Suprapubic skin (tissue), 4 donors: ENCODE measurements around the gene ZNF311. TPM values are rescaled to one million over a fixed set of nuclear protein-coding genes. Genes with fewer than 3 reads are reported as not detected.

ENCODE experiments used
- DNase-seq, 2 donors: peaks; one replicate each; pipeline ENCODE4 v3.0.0-alpha.2; 2019; ENCODE audit warnings: low spot score in 2 of 2
- H3K27ac ChIP-seq: fragments of 200-600 bp; sonication (generic); one replicate; pipeline ENCODE4 v1.5.1; 2019
- H3K27me3 ChIP-seq: fragments of 200-600 bp; sonication (generic); one replicate; pipeline ENCODE4 v1.5.1; 2019
- H3K36me3 ChIP-seq: fragments of 200-600 bp; sonication (generic); one replicate; pipeline ENCODE4 v1.5.1; 2019
- H3K4me1 ChIP-seq: fragments of 200-600 bp; sonication (generic); one replicate; pipeline ENCODE4 v1.5.1; 2019
- H3K4me3 ChIP-seq: fragments of 200-600 bp; sonication (generic); one replicate; pipeline ENCODE4 v1.5.1; 2019; ENCODE audit warnings: mild to moderate bottlenecking
- H3K9me3 ChIP-seq: fragments of 200-600 bp; sonication (generic); one replicate; pipeline ENCODE4 v1.5.1; 2019
- CTCF ChIP-seq, 2 donors: fragments of 200-600 bp in 1 of 2; fragments of 450-650 bp in 1 of 2; sonication (generic) in 1 of 2; IDR thresholded peaks; one replicate each; pipeline ENCODE4 v1.5.1; 2016 to 2019; ENCODE audit warnings: antibody characterized with exemption in 2 of 2, mild to moderate bottlenecking in 1 of 2, moderate library complexity in 1 of 2
- EP300 ChIP-seq: sonication (generic); formaldehyde crosslinking; IDR thresholded peaks from one replicate; pipeline ENCODE4 v1.6.1; 2017; ENCODE audit warnings: antibody characterized with exemption
- POLR2A ChIP-seq, 2 donors: fragments of 450-650 bp; IDR thresholded peaks; one replicate each; pipeline ENCODE4 v1.6.1; 2017; ENCODE audit warnings: antibody characterized with exemption in 2 of 2, mild to moderate bottlenecking in 2 of 2, moderate library complexity in 2 of 2
- POLR2AphosphoS5 ChIP-seq, 3 donors: sonication (generic); formaldehyde crosslinking; IDR thresholded peaks; one replicate each; pipeline ENCODE4 v1.6.1; 2017; ENCODE audit warnings: antibody characterized with exemption in 3 of 3
- WGBS: methylation state at CpG from one replicate; pipeline ENCODE4 v1.1.5; 2018; 5-methylcytosine and 5-hydroxymethylcytosine counted together
- total RNA-seq, 4 donors: library from RNA; depleted of rRNA; stranded (reverse); fragments of >200 nt; gene quantifications; one replicate each; pipeline ENCODE4 v1.1.0, GENCODE V29; 2016

Gene ZNF311
- total RNA-seq, 4 donors from 2014 or later, result 0.15 to 1.9 (median 0.57) TPM

DNA sequence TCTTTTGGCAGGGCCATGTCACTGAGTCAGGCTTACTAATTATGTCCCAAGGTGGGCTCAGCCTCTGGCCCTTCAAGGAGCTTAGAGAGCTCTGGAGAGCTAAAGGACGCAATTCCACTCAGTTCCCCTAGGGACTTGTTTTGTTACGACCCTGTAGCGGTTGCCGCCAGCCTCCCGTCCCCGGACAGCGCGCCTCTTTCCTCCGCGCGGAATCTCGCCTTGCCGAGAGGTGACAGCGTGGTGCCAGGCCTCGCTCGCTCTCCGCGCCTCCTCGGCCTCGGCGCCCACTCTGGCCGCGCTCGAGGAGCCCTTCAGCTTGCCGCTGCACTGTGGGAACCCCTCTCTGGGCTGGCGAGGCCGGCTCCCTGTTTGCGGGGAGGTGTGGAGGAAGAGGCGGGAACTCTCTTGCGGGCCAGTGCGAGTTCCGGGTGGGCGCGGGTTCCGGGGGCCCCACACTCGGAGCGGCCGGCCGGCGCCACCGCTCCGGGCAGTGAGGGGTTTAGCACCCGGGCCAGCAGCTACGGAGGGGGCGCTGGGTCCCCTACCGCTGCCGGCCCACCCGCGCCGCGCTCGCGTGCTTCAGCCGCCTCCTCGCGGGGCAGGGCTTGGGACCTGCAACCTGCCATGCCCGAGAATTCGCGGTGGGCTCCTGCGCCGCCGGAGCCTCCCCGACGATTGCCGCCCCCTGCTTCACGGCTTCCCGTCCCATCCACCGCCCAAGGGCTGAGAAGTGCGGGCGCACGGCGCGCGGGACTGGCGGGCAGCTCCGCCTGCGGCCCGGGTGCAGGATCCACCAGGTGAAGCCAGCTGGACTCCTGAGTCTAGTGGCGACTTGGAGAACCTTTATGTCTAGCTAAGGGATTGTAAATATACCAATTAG lies 9.9 kb upstream of the ZNF311 start:
- H3K4me3 ChIP-seq, result no peak overlapping the region
- TF ChIP-seq CTCF (IDR thresholded peaks at IDR 0.05) (no peak), POLR2AphosphoS5 (IDR thresholded peaks at IDR 0.05) (no peak), EP300 (no peak), POLR2A (IDR thresholded peaks at IDR 0.05) (no peak)
- H3K36me3 ChIP-seq, result no peaks in the 10 kb centered on the region
- no peak for DNase-seq
- H3K4me1 ChIP-seq, result peaks cover 10% of the 10 kb centered on the region
- no peak overlapping the region for H3K27ac ChIP-seq
- 40% methylated on average over 45 of the region's 79 CpGs for WGBS
- no peaks in the 10 kb centered on the region for H3K9me3 ChIP-seq
- peaks cover 33% of the 10 kb centered on the region for H3K27me3 ChIP-seq

DNA sequence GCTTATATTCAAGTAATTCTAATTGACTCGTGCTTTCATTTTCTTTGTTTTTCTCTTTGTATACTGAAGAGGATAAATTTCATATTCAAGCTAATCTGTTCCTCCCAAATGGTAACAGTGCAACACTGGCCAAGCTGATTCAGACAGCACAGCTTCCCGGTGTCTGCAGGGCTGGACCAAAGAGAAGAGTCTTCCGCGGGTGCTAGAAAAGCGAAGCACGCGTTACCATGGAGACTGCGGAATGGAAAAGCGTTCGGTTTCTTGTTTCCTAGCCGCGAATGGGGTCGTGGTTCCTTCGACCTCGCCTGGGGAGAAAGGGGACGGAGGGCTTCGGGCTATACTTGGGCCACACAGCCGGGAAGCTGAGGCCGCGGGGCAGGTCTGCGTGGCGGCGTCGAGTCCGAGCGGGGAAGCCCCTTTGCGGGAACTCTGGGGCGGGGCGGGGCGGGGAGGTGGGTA lies 6.2 kb upstream of the ZNF311 start:
- Histone ChIP-seq H3K27me3 (peaks cover 36% of the 10 kb centered on the region), H3K27ac (no peak overlapping the region), H3K36me3 (no peaks in the 10 kb centered on the region), H3K4me1 (peaks cover 7% of the 10 kb centered on the region), H3K9me3 (no peaks in the 10 kb centered on the region), H3K4me3 (peak overlapping the region; percentile 55)
- no peak for TF ChIP-seq EP300
- no peak for TF ChIP-seq POLR2AphosphoS5 (IDR thresholded peaks at IDR 0.05)
- no peak for TF ChIP-seq CTCF (IDR thresholded peaks at IDR 0.05)
- no peak for TF ChIP-seq POLR2A (IDR thresholded peaks at IDR 0.05)
- DNase-seq, result no peak
- WGBS, result under 1% methylated on average over 18 of the region's 30 CpGs

DNA sequence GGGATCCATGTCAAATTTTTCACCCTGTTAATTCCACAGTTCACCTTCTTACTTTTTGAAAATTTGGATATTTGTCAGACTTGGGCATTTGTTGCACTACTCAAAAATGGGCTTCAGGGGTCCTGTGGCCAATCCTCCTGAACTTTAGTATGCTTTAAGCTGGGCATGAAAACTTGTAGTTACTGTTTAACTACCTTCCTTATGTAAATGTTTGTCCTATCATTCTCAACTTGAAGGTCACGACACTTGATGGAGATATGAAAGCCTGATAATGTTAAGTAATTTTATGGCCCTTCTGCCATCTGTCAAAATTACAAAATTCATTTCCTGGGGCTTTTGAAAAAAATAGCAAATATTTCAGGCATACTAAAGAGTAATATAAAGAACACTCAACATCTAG lies 4.2 kb upstream of the ZNF311 start:
- H3K9me3 ChIP-seq, result no peaks in the 10 kb centered on the region
- H3K36me3 ChIP-seq, result no peaks in the 10 kb centered on the region
- H3K4me1 ChIP-seq, result peaks cover 18% of the 10 kb centered on the region
- no peak for TF ChIP-seq EP300
- no peak for TF ChIP-seq POLR2AphosphoS5 (IDR thresholded peaks at IDR 0.05)
- TF ChIP-seq CTCF (IDR thresholded peaks at IDR 0.05), result no peak
- TF ChIP-seq POLR2A (IDR thresholded peaks at IDR 0.05), result no peak
- no peak for DNase-seq
- peaks cover 25% of the 10 kb centered on the region for H3K27me3 ChIP-seq
- H3K27ac ChIP-seq, result no peak overlapping the region
- WGBS, result 82% methylated on average over 1 of the region's 1 CpG
- H3K4me3 ChIP-seq, result no peak overlapping the region

DNA sequence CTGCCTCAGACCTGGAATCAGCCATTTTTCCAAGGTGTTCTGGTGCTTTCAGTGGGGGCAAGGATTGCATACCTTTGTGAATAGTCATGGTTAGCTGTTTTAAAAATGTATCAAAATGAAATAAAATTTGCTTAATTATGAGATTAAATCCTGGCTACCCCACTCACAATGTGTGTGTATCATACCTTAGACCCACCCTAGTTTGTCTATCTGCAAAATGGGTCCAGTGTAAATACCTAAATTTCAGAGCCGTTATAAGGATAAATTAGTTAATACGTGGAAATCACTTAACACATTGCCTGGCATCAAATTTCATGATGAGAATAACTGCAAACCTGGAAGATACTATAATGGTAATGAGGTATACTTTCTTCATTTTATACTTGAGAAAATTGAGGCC lies 3.0 kb upstream of the ZNF311 start:
- Histone ChIP-seq H3K27me3 (peaks cover 12% of the 10 kb centered on the region), H3K27ac (no peak overlapping the region), H3K9me3 (no peaks in the 10 kb centered on the region), H3K36me3 (no peaks in the 10 kb centered on the region), H3K4me3 (no peak overlapping the region), H3K4me1 (peaks cover 18% of the 10 kb centered on the region)
- TF ChIP-seq CTCF (IDR thresholded peaks at IDR 0.05) (no peak), EP300 (no peak), POLR2A (IDR thresholded peaks at IDR 0.05) (no peak), POLR2AphosphoS5 (IDR thresholded peaks at IDR 0.05) (no peak)
- WGBS, result 86% methylated on average over 2 of the region's 2 CpGs
- no peak for DNase-seq

- WGBS, result 85% methylated on average over 2 of the region's 2 CpGs
- TF ChIP-seq POLR2A (IDR thresholded peaks at IDR 0.05) (no peak), CTCF (IDR thresholded peaks at IDR 0.05) (no peak), EP300 (no peak), POLR2AphosphoS5 (IDR thresholded peaks at IDR 0.05) (no peak)
- DNase-seq, result no peak
- Histone ChIP-seq H3K27me3 (no peaks in the 10 kb centered on the region), H3K4me3 (no peak overlapping the region), H3K36me3 (no peaks in the 10 kb centered on the region), H3K9me3 (no peaks in the 10 kb centered on the region), H3K4me1 (no peaks in the 10 kb centered on the region), H3K27ac (no peak overlapping the region)
Measured at GRCh38 chr6:28996844-28997510, 8.1 kb downstream of the ZNF311 start.
